Kidney (tissue), 14 donors: ENCODE results near the gene KIF26B. TPM values are rescaled to one million over a fixed set of nuclear protein-coding genes. Genes with fewer than 3 reads are reported as not detected.

Experiments
- DNase-seq, 5 donors: peaks; one replicate each; pipeline ENCODE4 v3.0.0-alpha.2; 2013 to 2020
- FAIRE-seq: peaks from 2 replicates; lab custom pipeline; 2012; peaks lifted over from hg19 to GRCh38; lab: Jason Lieb, UNC
- H3K27ac ChIP-seq, 2 donors: one replicate each; pipeline ENCODE4 v1.7.0; 2013; ENCODE audit warnings: low read depth in 2 of 2, low read length in 2 of 2, inconsistent platforms in 1 of 2
- H3K27me3 ChIP-seq: one replicate; pipeline ENCODE4 v1.7.1; 2013; ENCODE audit warnings: low read length, inconsistent platforms; ENCODE audit not compliant: control insufficient read depth, insufficient read depth
- H3K36me3 ChIP-seq, 3 donors: one replicate each; pipeline versions ENCODE4 v1.7.0 to v1.7.1; 2013; ENCODE audit warnings: low read length in 3 of 3, control low read depth in 1 of 3, inconsistent platforms in 1 of 3; ENCODE audit not compliant: insufficient read depth in 3 of 3, control insufficient read depth in 2 of 3
- H3K4me1 ChIP-seq, 3 donors: one replicate each; pipeline versions ENCODE4 v1.7.0 to v1.7.1; 2013; ENCODE audit warnings: low read length in 3 of 3, inconsistent platforms in 1 of 3, low read depth in 1 of 3; ENCODE audit not compliant: control insufficient read depth in 2 of 3, insufficient read depth in 2 of 3
- H3K4me3 ChIP-seq, 3 donors: one replicate each; pipeline versions ENCODE4 v1.7.0 to v1.8.1; 2013; ENCODE audit warnings: low read length in 3 of 3, control low read depth in 1 of 3, inconsistent platforms in 1 of 3
- H3K9ac ChIP-seq, 3 donors: one replicate each; pipeline versions ENCODE4 v1.7.0 to v1.7.1; 2013; ENCODE audit warnings: low read length in 3 of 3, control low read depth in 1 of 3, inconsistent platforms in 1 of 3
- H3K9me3 ChIP-seq, 3 donors: one replicate each; pipeline versions ENCODE4 v1.7.0 to v1.7.1; 2013; ENCODE audit warnings: low read length in 3 of 3, control low read depth in 1 of 3, inconsistent platforms in 1 of 3; ENCODE audit not compliant: control insufficient read depth in 2 of 3, insufficient read depth in 1 of 3
- intact Hi-C: fragments of 100-400 bp; cut with DNase I; formaldehyde crosslinking; loops from one replicate; pipeline ENCODE4 v1.11.1; 2022
- polyA plus RNA-seq: library from polyadenylated mRNA; stranded (reverse); fragments of 350-450 nt; fragmentation: Illumina TruSeq; extraction: RNeasy Lipid Tissue Mini Kit (QIAGEN cat#74804); gene quantifications from one replicate; pipeline ENCODE4 v1.2.3, GENCODE V29; 2014; ENCODE audit warnings: low read depth, low replicate concordance; ENCODE audit not compliant: insufficient read depth
- total RNA-seq: library from RNA; stranded (reverse); fragmentation: NEBNext Ultra II Directional; extraction: Animal tissue kit (Norgen Biotek cat#: 25700); gene quantifications from one replicate; pipeline ENCODE4 v1.2.1, GENCODE V29; 2021
- TF ChIP-seq, protein P1 (sequence below): IDR thresholded peaks from 3 replicates; pipeline ENCODE4 v1.5.1; 2012; ENCODE audit warnings: mild to moderate bottlenecking, moderate library complexity, borderline replicate concordance; ENCODE audit not compliant: insufficient read depth; ENCODE audit errors: extremely low read depth
- donor health status: control.
- donor health status: control.
- donor health status: control.
- donor health status: control.
- donor health status: control.
- donor health status: DM: yes; HTN: yes; CAD: no.
- donor health status: Normal renal cell carcinoma (clear cell type).

KIF26B gene
- total and polyA plus RNA-seq, 2 donors from 2014 or later = 0.52 to 10.7 TPM

DNA sequence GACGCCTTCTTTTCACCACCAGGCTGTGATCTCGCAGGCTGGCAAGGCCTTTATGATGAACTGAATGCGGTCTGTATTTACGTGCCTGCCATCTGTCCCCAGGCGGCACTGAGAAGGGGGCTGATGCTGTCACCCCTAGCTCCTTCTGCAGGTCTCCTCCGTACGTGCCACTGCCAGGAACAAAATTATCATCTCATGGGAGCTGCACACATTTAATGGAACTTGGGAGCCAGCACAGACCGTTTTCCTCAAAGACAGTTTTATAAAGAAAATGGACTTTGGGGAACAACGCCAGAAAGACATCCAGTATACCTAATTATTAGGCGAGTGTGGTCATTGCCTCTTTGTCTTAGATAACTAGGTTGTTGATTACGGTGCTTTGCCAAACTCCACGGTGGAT lies 434.5 kb downstream of the KIF26B start:
- TF ChIP-seq, protein P1, sequence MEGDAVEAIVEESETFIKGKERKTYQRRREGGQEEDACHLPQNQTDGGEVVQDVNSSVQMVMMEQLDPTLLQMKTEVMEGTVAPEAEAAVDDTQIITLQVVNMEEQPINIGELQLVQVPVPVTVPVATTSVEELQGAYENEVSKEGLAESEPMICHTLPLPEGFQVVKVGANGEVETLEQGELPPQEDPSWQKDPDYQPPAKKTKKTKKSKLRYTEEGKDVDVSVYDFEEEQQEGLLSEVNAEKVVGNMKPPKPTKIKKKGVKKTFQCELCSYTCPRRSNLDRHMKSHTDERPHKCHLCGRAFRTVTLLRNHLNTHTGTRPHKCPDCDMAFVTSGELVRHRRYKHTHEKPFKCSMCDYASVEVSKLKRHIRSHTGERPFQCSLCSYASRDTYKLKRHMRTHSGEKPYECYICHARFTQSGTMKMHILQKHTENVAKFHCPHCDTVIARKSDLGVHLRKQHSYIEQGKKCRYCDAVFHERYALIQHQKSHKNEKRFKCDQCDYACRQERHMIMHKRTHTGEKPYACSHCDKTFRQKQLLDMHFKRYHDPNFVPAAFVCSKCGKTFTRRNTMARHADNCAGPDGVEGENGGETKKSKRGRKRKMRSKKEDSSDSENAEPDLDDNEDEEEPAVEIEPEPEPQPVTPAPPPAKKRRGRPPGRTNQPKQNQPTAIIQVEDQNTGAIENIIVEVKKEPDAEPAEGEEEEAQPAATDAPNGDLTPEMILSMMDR = no peak
- H3K27ac ChIP-seq = no peak overlapping the region
- H3K4me1 ChIP-seq = no peaks in the 10 kb centered on the region
- no peaks in the 10 kb centered on the region for H3K27me3 ChIP-seq
- no peak overlapping the region for H3K9ac ChIP-seq
- H3K36me3 ChIP-seq = no peaks in the 10 kb centered on the region
- DNase-seq = peak in 1 of 5 donors; percentile 32
- intact Hi-C loops = no loop called here
- H3K4me3 ChIP-seq = no peak overlapping the region
- FAIRE-seq = no peak
- H3K9me3 ChIP-seq = no peaks in the 10 kb centered on the region

DNA sequence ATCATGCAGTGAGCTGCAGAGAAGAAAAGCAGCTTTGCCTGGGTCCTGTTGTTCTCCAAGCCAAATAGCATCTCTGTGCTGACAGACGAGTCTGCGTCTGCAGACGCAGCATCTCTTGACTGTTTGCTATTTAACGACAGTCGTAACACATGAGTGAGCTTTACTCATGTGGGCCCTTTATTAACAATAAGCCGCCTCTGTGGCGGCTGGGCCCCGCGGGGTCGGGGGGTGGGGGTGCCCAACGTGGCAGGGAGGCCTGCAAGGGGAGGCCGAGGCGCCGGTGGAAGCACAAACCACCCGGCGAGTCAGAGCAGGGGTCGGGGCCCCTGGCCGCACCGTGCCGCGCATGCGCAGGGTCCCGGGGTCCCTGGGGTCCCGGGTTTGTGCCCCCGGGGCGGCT lies 435.1 kb downstream of the KIF26B start:
- Histone ChIP-seq H3K9ac (no peak overlapping the region), H3K4me3 (no peak overlapping the region), H3K4me1 (no peaks in the 10 kb centered on the region), H3K36me3 (no peaks in the 10 kb centered on the region), H3K27ac (no peak overlapping the region), H3K9me3 (no peaks in the 10 kb centered on the region), H3K27me3 (no peaks in the 10 kb centered on the region)
- FAIRE-seq (no peak), DNase-seq (peak in 1 of 5 donors; percentile 49)
- TF ChIP-seq, protein P1 = no peak
- intact Hi-C loops = no loop called here

DNA sequence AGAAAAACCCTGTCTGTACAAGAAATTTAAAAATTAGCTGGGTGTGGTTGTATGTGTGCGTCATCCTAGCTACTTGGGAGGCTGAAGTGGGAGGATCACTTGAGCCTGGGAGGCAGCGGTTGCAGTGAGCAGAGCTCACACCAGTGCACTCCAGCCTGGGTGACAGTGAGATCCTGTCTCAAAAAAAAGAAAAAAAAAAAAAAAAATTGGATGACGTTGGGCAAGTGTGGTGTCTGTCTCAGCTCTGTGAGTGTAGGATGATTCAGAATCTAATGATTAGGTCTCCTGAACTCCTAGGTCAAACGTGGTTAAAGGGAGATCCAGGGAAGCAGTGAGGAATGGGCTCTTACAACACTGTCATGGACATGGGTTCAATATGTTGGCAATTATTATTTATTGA lies 435.9 kb downstream of the KIF26B start:
- Histone ChIP-seq H3K4me3 (no peak overlapping the region), H3K4me1 (no peaks in the 10 kb centered on the region), H3K36me3 (no peaks in the 10 kb centered on the region), H3K9me3 (no peaks in the 10 kb centered on the region), H3K27me3 (no peaks in the 10 kb centered on the region), H3K27ac (no peak overlapping the region), H3K9ac (no peak overlapping the region)
- TF ChIP-seq, protein P1 = no peak
- intact Hi-C loops = no loop called here
- FAIRE-seq (no peak), DNase-seq (peak in 1 of 5 donors; percentile 15)
